Measurements from ENCODE around the gene POU3F2. TPM values are rescaled to one million over a fixed set of nuclear protein-coding genes. Genes with fewer than 3 reads are reported as not detected.

The POU3F2 gene
- polyA plus RNA-seq, 3 donors = not detected

DNA sequence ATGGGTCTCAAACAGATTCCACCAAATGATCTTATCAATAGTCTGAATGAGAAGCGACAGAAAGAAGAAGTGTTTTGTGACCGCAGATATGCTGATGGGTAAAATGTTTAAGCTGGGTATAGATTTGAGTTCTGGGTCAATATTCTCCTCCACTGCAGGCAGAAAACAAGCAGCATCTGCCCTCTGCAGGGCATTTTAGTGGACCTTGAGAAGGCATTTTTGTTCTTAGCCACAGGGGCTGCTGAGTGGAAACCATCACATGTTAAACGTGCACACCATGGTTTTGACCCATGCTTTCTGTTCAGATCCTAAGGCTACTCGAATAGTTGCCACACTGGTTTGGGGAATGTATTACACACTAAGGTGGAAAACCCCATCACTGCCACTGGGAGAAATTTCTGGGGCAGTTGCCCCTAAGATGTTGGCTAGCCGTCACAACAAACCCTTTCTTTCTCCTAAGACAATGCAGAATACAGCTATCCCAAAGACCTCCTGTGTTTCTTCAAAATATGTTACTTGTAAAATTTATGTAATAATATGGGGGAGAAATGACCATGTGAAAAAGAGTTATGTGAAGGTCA lies 5.5 kb downstream of the POU3F2 start:
- Histone ChIP-seq H3K79me2 (ENCODE audit: insufficient read depth, low read length) (no peaks in the 10 kb centered on the region), H2AFZ (ENCODE audit: insufficient read depth, low read depth, low read length, poor library complexity, severe bottlenecking) (no peak overlapping the region), H3K36me3 (replicated peaks in 1 of 2; ENCODE audit: control insufficient read depth in 1 of 2, insufficient read depth in 2 of 2, low read length in 2 of 2) (no peaks in the 10 kb centered on the region), H3K9me3 (replicated peaks in 1 of 2; ENCODE audit: control insufficient read depth in 1 of 2, insufficient read depth in 1 of 2, low read length in 2 of 2) (peaks cover 6 to 44% of the 10 kb centered on the region in 2 donors), H4K20me1 (ENCODE audit: insufficient read depth, low read length) (no peaks in the 10 kb centered on the region), H3K27me3 (ENCODE audit: control insufficient read depth in 2 of 2, insufficient read depth in 2 of 2, low read length in 2 of 2) (peaks cover 92 to 97% of the 10 kb centered on the region in 2 donors), H3K4me3 (replicated peaks in 1 of 3; ENCODE audit: low read depth in 2 of 3, low read length in 3 of 3) (no peak overlapping the region), H3K4me2 (replicated peaks; ENCODE audit: extremely low read depth, low read length, poor library complexity, severe bottlenecking) (no peak overlapping the region), H3K4me1 (ENCODE audit: control insufficient read depth in 1 of 2, insufficient read depth in 2 of 2, low read length in 2 of 2) (peaks cover 6 to 11% of the 10 kb centered on the region in 2 donors), H3K27ac (ENCODE audit: low read depth in 1 of 2, low read length in 2 of 2) (no peak overlapping the region), H3K9ac (ENCODE audit: insufficient read depth, low read length, poor library complexity, severe bottlenecking) (no peak overlapping the region)
- Mint-ChIP-seq H3K27me3 (ENCODE audit: low read depth in 3 of 3) (peaks cover 91 to 97% (median 93%) of the 10 kb centered on the region in 3 donors), H3K27ac (no peak overlapping the region), H3K4me3 (peak overlapping the region in 1 of 2 donors; percentile 72), H3K36me3 (peaks cover 0 to 15% of the 10 kb centered on the region in 2 donors), H3K9me3 (peaks cover 0 to 21% (median 12%) of the 10 kb centered on the region in 7 donors), H3K4me1 (peaks cover 17% of the 10 kb centered on the region)
- 10% methylated on average over 2 of the region's 5 CpGs for WGBS (ENCODE audit: insufficient coverage)
- intact Hi-C loops (cut with micrococcal nuclease) = loop anchor here in 1 of 2 donors (5.0 kb wide), 1 partner anchor 1338 kb away; no protein-coding TSS in a partner anchor
- TF ChIP-seq, protein P1, sequence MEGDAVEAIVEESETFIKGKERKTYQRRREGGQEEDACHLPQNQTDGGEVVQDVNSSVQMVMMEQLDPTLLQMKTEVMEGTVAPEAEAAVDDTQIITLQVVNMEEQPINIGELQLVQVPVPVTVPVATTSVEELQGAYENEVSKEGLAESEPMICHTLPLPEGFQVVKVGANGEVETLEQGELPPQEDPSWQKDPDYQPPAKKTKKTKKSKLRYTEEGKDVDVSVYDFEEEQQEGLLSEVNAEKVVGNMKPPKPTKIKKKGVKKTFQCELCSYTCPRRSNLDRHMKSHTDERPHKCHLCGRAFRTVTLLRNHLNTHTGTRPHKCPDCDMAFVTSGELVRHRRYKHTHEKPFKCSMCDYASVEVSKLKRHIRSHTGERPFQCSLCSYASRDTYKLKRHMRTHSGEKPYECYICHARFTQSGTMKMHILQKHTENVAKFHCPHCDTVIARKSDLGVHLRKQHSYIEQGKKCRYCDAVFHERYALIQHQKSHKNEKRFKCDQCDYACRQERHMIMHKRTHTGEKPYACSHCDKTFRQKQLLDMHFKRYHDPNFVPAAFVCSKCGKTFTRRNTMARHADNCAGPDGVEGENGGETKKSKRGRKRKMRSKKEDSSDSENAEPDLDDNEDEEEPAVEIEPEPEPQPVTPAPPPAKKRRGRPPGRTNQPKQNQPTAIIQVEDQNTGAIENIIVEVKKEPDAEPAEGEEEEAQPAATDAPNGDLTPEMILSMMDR (IDR thresholded peaks at IDR 0.05) = no peak
- DNase-seq = no peak

DNA sequence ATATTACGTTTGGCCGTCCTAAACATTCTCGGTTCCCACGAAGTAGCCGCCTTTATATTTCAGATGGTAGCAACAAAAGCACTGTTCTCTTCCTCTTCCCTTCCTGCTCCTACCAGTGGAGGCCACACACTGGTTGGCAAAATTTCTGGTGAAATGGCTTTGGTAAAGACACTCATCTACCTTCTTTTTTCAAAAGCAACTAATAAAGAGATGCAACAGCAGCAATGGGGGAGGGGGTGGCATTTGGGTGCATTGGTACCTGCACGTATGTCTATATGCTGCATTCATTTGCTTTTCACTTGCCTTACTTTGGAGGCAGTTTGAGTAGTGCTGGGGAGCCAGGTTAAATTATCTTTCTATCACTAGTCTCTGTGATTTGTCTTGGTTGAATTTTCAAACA lies 6.0 kb downstream of the POU3F2 start:
- DNase-seq = no peak
- no CpG with 5 or more reads among the region's 6 CpGs for WGBS (ENCODE audit: insufficient coverage)
- H3K79me2 ChIP-seq (ENCODE audit: insufficient read depth, low read length) = no peaks in the 10 kb centered on the region
- H3K9me3 ChIP-seq (replicated peaks in 1 of 2; ENCODE audit: control insufficient read depth in 1 of 2, insufficient read depth in 1 of 2, low read length in 2 of 2) = peaks cover 6 to 44% of the 10 kb centered on the region in 2 donors
- H2AFZ ChIP-seq (ENCODE audit: insufficient read depth, low read depth, low read length, poor library complexity, severe bottlenecking) = no peak overlapping the region
- Mint-ChIP-seq H3K4me1 (peaks cover 19% of the 10 kb centered on the region), H3K9me3 (peaks cover 0 to 21% (median 13%) of the 10 kb centered on the region in 7 donors), H3K27me3 (ENCODE audit: low read depth in 3 of 3) (peaks cover 94 to 97% (median 94%) of the 10 kb centered on the region in 3 donors), H3K4me3 (peak overlapping the region in 1 of 2 donors; percentile 72), H3K36me3 (peaks cover 0 to 15% of the 10 kb centered on the region in 2 donors), H3K27ac (no peak overlapping the region)
- no peaks in the 10 kb centered on the region for H4K20me1 ChIP-seq (ENCODE audit: insufficient read depth, low read length)
- H3K27ac ChIP-seq (ENCODE audit: low read depth in 1 of 2, low read length in 2 of 2) = no peak overlapping the region
- intact Hi-C loops (cut with micrococcal nuclease) = no loop called here
- no peak overlapping the region for H3K4me2 ChIP-seq (replicated peaks; ENCODE audit: extremely low read depth, low read length, poor library complexity, severe bottlenecking)
- no peak overlapping the region for H3K4me3 ChIP-seq (replicated peaks in 1 of 3; ENCODE audit: low read depth in 2 of 3, low read length in 3 of 3)
- TF ChIP-seq, protein P1 (IDR thresholded peaks at IDR 0.05) = no peak
- H3K27me3 ChIP-seq (ENCODE audit: control insufficient read depth in 2 of 2, insufficient read depth in 2 of 2, low read length in 2 of 2) = peaks cover 95 to 99% of the 10 kb centered on the region in 2 donors
- peaks cover 6 to 11% of the 10 kb centered on the region in 2 donors for H3K4me1 ChIP-seq (ENCODE audit: control insufficient read depth in 1 of 2, insufficient read depth in 2 of 2, low read length in 2 of 2)
- no peaks in the 10 kb centered on the region for H3K36me3 ChIP-seq (replicated peaks in 1 of 2; ENCODE audit: control insufficient read depth in 1 of 2, insufficient read depth in 2 of 2, low read length in 2 of 2)
- no peak overlapping the region for H3K9ac ChIP-seq (ENCODE audit: insufficient read depth, low read length, poor library complexity, severe bottlenecking)

All from CD14-positive monocyte (primary cell).